SHP77 treated with DMSO at 0.1 percent for 48 hours (cell line): ENCODE results near the gene TINAG.
"Not testable (repeated sequence)": the region's sequence is repeated elsewhere in the genome, so short reads cannot be mapped to it uniquely, and the experiment has no call there.

Source experiments
- DNase-seq: peaks from one replicate; lab custom pipeline; 2025; lab: John Stamatoyannopoulos, UW

Gene TINAG

DNA sequence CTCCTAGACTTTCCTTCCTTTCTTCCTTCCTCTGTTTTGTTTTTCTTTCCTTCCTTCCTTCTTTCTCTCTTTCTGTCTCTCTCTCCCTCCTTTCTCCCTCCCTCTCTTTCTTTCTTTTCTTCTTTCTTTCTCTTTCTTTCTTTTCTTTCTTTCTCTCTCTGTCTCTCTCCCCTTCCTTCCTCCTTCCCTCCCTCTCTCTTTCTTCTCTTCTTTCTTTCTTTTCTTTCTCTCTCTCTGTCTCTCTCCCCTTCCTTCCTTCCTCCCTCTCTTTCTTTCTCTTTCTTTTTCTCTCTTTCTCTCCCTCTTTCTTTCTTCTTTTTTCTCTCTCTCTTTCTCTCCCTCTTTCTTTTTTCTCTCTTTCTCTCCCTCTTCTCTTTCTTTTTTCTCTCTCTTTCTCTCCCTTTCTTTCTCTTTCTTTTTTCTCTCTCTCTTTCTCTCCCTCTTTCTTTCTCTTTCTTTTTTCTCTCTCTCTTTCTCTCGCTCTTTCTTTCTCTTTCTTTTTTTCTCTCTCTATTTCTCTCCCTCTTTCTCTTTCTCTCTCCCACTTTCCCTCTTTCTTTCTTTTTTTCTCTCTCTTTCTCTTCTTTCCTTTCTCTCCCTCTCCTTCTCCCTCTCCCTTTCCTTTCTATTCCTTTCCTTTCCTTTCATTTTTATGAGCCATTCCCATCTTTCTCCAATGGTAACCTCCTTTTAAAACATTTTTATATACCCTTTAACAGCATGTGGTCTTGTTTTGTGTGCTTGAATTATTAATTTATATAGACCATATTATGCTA is 2.3 kb downstream of the TINAG start:
- no peak for DNase-seq

DNA sequence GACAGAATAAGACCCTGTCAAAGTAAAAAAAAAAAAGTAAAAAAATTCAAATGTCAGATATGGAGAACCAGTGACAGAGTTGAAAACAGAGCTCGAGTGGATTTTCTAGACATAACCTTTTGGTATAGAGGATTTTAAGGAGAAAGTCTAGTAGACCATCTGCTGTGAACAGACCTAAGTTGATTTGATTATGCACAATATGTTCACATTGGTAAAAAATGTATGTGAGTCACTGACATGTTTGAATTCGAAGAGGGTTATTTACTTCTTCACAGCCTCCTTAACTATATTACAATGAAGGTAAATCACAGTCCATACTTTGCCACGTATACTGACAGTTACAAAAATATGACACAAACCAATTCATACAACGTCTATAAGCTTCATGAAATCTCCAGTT is 7.4 kb downstream of the TINAG start:
- DNase-seq: no peak

DNA sequence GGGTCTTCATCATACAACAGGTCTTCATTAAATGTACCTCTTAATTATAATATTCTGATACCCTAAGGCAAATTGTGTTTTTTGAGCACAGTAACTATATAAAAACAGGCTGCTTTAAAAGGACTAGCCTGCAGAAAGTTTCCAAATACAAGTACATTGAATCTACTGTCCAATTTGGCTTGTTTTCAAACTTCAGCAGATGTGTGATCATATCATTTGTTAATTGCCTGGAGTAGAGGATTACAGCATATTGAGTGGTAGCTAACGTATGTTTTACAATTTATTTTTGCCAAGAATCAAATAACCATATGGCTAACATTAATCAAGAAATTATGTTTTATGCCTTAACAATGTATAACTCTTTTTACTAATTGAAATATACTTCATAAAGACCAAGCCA is 12.6 kb downstream of the TINAG start:
- no peak for DNase-seq

DNA sequence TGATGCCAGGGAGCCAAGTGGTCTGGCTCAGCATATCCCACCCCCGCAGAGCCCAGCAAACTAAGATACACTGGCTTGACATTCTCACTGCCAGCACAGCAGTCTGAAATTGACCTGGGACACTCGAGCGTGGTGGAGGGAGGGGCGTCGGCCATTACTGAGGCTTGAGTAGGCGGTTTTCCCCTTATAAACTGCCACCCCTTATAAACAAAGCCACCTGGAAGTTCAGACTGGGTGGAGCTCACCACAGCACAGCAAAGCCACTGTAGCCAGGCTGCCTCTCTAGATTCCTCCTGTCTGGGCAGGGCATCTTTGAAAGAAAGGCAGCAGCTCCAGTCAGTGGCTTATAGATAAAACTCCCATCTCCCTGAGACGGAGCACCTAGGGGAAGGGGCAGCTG is 19.4 kb downstream of the TINAG start:
- DNase-seq: no peak

DNA sequence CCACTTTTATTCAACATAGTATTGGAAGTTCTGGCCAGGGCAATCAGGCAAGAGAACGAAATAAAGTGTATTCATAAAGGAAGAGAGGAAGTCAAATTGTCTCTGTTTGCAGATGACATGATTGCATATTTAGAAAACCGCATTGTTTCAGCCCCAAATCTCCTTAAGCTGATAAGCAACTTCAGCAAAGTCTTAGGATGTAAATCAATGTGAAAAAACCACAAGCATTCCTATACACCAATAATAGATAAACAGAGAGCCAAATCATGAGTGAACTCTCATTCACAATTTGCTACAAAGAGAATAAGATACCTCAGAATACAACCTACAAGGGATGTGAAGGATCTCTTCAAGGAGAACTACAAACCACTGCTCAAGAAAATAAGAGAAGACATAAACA is 23.3 kb downstream of the TINAG start:
- DNase-seq: not testable (repeated sequence)

DNA sequence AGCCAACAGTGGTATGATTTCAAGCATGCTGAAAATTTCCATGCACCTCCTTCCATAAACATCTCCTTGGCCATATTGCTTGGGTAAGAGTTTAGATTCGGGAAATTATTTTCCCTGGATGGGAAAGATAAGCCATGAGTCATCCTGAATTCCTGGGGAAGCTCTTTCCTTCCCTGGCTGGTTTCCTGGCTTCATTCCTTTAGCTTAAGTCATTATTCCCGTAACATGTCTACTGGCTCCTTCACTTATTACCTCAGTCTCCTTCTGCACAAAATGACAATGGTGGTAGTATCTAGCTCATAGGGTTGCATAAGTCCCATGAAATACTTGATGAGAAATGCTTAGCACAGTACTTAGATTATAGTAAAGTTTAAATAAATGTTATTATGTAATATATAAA is 27.6 kb downstream of the TINAG start:
- DNase-seq: no peak

DNA sequence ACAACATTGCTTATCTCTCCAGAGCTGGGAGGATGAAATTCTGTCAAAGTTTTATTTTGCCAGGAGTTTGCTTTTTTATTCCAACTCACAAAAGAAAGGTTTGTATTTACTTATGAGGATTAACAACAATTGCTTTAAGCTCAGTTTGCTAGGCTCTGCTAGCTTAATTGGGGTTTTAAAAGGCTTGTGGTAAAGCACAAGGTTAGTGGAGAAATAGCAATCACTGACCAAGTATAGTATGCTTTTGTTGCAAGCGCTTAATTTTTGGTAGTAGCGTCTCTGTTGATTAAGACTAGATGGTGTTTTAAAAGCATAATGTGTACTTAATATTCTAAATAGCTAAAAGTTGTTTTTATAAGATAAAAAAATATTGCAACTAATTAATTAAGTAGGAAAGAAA is 45.7 kb downstream of the TINAG start:
- no peak for DNase-seq

DNA sequence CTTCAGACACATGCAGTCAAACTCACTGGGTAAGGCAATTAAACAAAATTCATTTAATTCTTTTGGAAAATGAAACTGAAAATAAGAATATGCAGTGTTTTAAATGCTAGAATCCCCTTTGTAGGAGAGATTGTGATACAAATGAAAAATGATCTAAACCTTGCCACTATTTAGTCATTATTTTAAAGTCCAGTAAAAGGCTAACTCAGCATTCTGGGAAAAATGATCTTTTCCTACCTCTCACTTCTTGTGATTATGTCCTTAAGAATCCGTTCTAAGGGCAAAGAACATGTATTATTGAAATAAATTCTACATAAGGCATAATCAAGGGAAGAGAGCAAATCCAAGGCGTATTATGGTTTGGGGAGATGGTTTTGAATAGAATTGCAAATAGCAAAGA is 46.4 kb downstream of the TINAG start:
- no peak for DNase-seq

DNA sequence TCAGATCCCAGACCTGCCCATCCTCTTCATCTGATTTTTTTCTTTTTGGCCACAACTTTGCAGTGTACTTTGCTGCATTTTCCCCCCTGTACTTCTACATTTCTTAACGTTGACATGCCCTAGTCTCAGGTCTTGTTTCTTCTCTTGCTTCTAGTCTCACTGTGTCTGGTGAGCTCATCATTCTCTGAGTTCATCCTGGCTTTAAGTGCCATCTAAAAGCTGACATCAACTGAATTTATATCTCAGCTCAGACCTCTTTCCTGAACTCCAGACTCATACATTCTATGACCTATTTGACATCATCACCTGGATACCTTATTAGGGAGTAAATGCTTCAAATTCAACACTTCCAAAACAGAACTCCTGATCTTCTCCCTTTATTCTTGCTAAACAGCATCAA is 48.9 kb downstream of the TINAG start:
- no peak for DNase-seq

DNA sequence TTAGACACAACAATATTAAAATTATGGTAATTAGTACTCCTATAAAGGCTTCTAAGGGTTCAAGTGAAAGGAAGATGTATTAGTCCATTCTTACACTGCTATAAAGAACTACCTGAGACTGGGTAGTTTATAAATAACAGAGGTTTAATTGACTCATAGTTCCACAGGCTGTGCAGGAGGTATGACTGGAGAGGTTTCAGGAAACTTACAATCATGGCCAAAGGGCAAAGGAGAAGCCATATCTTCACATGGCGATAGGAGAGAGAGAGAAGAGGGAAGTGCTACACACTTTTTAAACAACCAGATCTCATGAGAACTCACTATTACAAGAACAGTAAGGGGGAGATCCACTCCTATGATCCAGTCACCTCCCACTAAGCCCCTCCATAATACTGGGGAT is 52.9 kb downstream of the TINAG start:
- DNase-seq: no peak

DNA sequence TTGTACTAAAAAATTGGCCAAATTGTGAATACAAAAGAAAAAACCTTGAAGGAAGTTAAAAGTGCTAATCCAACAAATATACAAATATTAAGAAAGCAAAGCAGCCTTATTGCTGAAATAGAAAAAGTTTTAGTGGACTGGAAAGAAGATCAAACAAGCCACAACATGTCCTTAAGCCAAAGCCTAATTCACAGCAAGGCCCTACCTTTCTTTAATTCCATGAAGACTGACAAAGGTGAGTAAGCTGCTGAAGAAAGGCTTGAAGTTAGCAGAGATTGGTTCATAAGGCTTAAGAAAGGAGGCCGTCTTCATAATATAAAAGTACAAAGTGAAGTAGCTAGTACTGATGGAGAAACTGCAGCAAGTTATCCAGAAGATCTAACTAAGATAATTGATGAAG is 53.5 kb downstream of the TINAG start:
- no peak for DNase-seq

DNA sequence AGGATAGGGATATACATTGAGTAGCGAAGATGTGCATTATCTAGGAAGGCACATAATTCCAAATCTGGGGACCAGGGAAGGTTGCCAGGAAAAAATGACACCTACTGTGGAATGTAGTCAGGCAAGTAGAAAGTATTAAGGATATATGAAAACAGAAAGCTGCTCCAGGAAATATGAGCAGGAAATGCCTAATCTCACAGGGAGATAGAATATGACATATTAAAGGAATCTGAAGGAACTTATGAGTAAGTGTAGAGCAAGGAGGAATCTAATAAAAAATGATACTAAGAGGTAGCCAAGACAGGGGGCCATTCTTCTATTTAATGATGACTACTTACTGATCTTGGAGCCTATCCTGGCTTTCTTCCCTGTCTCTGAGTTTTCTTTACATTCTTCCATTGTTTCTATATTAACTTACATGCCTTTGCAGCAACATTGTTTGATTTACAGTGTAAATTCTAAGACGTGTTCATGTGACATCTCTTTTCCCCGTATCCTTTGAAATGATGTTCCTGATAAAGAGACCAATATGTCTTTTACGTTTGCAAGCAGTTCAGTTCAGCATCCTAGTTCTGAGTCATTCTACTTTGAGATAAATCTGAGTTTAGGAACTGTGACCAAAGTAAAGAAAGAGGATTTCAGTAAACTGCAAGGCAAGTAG is 58.6 kb downstream of the TINAG start:
- DNase-seq: no peak

DNA sequence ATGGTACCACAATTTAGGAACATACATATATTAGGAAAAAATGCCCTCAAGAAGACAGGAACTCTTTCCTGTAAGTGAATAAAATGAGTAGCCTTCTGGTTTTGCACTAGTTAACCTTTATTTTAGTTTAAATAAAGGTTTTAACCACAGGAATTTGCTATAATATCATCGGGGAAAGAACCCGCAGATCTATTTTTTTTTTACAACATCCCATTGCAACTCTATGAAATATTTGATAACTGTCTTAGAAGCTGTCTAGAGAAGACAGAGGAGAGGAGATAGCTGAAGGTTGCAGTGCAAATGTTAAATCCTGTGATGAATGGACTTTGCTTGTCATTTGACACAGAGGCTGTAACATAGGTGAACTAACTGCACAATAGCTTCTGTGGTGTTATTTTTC is 69.5 kb downstream of the TINAG start:
- DNase-seq: no peak

DNA sequence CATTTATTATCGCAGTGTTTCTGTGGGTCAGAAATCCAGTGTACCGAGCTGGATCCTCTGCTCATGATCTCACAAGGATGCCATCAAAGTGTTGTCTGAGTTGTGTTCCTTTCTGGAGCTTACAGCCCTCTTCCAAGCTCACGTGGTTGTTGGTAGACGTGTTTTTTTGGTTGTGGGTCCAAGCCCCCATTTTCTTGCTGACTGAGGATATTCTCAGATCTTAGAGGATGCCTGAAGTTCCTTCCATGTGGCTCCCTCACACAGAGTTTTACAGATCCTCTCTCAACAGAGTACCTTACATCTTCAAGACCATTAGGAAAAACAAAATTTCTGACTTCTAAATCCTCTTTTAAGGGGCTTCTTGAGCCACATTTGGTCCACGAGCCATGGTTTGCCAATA is 78.1 kb downstream of the TINAG start:
- no peak for DNase-seq

DNA sequence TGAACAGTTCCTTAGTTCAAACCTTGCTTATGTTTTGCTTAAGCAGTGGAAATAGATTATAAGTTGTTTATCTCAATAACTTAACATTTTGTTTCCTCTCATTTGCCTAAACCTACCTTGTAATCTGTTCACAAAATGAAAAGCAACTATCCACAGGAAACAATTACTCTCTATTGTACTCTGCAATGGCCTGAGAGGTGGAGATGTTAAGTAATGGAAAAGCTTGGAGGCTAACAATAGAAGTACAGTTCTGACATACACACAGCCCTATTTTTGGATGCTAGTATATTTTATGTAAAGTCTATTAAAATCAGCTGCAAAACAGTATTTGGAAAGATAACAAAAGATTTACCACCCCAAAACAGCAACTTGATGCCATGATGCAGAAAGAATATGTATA is 82.1 kb downstream of the TINAG start:
- no peak for DNase-seq

DNA sequence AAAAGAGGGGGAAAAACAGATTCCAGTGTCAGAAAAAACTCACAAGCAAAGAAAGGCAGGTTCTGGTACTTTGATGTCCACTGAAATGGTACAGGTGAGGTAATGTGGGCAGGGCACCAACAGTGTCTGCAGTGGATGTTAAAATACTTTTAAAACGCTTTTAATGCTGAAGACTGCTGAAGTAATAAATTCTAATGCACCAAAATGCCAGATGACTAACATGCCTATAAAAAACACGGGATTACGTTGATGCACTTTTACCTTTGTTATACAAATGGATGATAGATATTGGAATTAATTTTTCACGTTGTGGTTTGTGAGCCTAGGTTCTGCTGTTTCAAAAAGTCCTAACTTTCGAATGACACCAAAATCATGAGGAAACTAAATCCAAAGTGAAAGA is 83.3 kb downstream of the TINAG start:
- no peak for DNase-seq

DNA sequence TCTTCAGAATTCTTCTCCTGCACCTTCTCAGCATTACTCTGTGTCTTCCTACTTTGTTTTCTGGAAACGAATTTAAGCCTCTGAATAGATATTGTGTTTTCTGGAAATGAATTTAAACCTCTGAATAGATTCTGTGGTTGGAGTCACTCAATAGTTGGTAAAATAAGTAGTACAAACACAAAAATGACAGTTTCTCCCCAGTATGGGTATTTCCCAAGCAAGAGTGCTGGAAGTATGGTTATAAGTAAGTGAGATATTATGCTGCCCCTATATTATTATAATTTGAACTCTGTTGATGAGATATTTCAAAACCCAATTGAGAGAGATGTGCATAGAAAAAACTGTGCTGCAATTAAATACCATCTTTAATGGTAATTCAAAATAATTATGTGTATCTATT is 94.9 kb downstream of the TINAG start:
- no peak for DNase-seq

DNA sequence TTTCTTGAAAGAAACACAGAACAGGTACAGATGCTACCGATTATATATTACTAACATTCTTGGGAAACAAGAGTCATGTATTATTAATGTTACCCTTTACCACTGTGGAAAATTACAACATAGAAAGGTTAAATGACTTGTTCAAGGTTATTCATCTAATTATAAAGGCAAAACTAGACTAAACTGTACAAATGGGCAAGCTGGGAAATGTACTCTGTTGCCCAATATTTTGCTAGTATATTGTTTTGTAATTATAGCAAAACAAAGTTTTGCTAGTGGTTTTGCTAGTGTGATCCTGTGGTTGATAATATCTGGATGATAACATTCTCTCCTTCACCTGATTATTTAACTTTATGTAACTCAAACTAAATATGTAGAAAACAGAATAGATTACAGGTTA is 96.5 kb downstream of the TINAG start:
- DNase-seq: no peak

DNA sequence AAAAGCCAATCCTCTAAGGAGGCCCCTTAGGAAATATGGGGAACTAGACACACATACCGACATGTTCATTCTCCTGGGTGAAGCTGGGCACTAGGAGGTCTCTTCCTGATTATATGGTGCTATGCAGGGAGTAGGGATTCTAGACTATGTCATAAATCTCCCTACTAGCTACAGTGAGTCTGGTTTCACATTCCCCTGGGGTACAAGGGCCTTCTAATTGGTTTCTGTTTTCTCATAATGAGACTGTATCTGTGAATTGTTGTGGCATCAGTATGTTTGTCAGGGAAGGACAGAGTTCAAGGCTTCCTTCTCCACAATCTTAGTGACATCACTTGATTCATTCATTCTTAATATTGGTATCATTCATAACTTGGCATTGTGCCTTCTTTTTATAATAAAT is 103.5 kb downstream of the TINAG start:
- DNase-seq: no peak

DNA sequence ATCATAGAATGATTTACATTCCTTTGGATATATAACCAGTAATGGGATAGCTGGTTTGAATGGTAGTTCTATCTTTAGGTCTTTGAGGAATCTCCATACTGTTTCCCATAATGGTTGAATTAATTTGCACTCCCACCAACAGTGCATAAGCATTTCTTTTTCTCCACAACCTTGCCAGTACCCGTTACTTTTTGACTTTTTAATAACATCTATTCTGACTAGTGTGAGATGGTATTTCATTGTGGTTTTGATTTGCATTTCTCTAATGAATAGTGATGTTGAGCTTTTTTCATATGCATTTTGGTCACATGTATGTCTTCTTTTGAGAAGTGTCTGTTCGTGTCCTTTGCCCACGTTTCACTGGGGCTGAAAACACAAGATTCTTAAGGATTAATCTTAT is 107.3 kb downstream of the TINAG start:
- DNase-seq: no peak

DNA sequence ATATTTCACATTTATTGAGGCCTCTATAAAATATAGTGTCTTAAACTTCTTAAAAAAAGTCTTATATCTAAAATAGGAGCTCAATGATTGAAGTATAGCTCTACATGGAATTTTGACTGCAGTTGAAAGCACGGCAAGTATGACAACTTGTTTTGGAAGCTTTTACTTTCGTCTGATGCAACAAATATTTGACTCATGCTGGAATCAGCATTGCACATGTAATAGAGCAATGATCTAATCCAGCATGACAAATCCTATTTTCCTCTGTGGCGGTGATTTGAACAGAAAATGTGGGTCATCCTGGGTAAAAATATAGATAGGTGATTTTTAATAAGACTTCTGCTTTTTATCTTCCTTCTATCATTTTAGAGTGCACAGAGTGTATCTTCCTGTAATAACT is 111.6 kb downstream of the TINAG start:
- no peak for DNase-seq

DNA sequence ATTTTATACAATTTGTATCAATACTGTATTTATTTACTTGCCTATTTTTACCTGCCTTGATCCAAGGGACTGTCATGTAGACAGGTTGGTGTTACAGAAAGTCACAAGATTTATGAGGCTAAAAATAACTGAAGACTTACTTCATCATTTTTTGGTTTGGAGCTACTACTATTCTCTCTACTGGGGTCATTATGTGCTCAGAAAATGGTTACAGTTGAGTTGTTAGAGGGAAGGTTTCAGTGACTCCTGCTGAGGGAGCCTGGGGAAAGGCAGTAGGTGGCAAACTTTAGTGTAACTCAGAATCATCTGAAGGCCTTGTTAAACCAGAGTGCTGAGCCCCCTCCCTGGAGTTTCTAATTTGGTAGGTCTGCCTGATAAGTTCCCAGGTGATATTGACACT is 118.8 kb downstream of the TINAG start:
- no peak for DNase-seq

DNA sequence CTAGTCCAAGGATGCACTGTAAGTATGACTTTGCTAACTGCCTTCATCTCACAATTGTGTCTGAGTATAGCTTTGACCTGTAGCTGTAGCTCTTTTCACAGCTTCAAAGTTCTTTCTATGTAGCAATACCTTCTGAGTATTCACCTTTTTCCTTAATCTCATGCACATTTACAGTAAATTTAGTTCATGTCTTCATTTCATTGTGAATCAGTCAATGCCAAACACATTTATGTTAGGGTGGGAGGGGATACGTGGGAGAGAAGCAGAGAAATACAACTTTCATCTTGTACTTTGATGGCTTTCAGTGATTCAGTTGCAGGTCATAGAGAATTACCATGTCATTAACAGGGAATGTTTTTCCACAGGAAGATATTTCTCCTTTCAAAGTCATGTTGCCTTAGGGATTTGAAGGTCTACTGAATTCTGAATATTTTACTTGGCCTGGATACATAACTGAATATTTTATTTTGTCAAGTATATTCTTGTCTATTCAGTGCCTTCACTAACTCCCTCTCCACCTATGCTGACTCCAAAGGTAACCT is 119.2 kb downstream of the TINAG start:
- no peak for DNase-seq

DNA sequence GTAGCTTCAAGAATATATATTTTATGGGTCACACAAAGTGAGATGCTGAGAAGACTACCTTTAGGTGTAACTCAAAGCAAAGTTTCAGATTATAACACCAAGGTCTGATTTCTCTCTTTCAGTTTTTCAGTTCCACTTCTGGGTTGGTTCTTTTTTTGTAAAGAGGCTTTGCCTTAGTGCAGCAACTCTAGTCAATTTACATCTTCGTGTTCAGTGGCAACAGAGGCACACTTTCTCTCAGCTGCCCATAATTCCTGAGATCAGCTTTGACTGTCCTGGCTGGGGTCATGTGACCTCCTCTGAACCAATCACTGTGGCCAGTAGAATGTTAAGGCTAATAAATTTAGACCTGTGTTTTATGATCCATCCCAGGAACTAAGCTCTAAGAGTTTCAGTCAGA is 120.2 kb downstream of the TINAG start:
- DNase-seq: no peak
